A549 (cell line): ENCODE data around the gene KCTD19. TPM values are rescaled to one million over a fixed set of nuclear protein-coding genes. Genes with fewer than 3 reads are reported as not detected.

Source experiments
- ATAC-seq, 2 experiments: fragments of 200-7000 bp in 1 of 2; fragments of >200 bp in 1 of 2; cut with Nextera tagmentation in 1 of 2; cut with Tn5 transposase in 1 of 2; 3 replicates each; pipeline versions ENCODE4 v1.8.0 to v1.9.1; 2018 to 2020; ENCODE audit warnings: mild to moderate bottlenecking in 1 of 2, moderate library complexity in 1 of 2
- CTCF ChIA-PET: fragments of 300-600 bp; sonication (Branson Sonifier 250); formaldehyde crosslinking; extraction: SDS; loops from one replicate; lab custom pipeline; 2021; ENCODE audit warnings: antibody characterized with exemption, inconsistent platforms; lab: Yijun Ruan, JAX
- POLR2A ChIA-PET: fragments of 350-600 bp; formaldehyde crosslinking; extraction: SDS; loops from one replicate; lab custom pipeline; 2021; ENCODE audit warnings: antibody characterized with exemption, inconsistent platforms; lab: Yijun Ruan, JAX
- DNase-seq, 2 experiments: peaks; one replicate each; pipeline versions ENCODE4 v3.0.0 to v3.0.0-alpha.2; 2011 to 2016; ENCODE audit warnings: low read depth in 1 of 2, low spot score in 1 of 2
- FAIRE-seq: peaks from 2 replicates; lab custom pipeline; 2011; peaks lifted over from hg19 to GRCh38; lab: Jason Lieb, UNC
- H3K27ac ChIP-seq, 2 experiments: fragments of >200 bp; sonication (Bioruptor Twin); formaldehyde crosslinking; 3 replicates each; pipeline ENCODE4 v1.5.1; 2016 to 2017
- H3K4me1 ChIP-seq: fragments of >200 bp; sonication (Bioruptor Twin); formaldehyde crosslinking; 3 replicates; pipeline ENCODE4 v1.6.1; 2016
- H3K4me2 ChIP-seq: fragments of >200 bp; sonication (Bioruptor Twin); formaldehyde crosslinking; 3 replicates; pipeline ENCODE4 v1.6.1; 2016
- H3K4me3 ChIP-seq: fragments of >200 bp; sonication (Bioruptor Twin); formaldehyde crosslinking; 3 replicates; pipeline ENCODE4 v1.5.1; 2016
- H3K9me3 ChIP-seq: fragments of >200 bp; sonication (Bioruptor Twin); formaldehyde crosslinking; 3 replicates; pipeline ENCODE4 v1.6.1; 2016
- BHLHE40 ChIP-seq: IDR thresholded peaks from 2 replicates; pipeline ENCODE4 v1.6.1; 2012; ENCODE audit warnings: low read depth, low read length, inconsistent platforms
- CEBPB ChIP-seq, 2 experiments: fragments of >200 bp in 1 of 2; sonication (Bioruptor Twin) in 1 of 2; formaldehyde crosslinking in 1 of 2; IDR thresholded peaks; 2 replicates each; pipeline ENCODE4 v1.6.1; 2012 to 2016
- CHD2 ChIP-seq: fragments of 150-350 bp; IDR thresholded peaks from 2 replicates; pipeline ENCODE4 v1.6.1; 2014; ENCODE audit warnings: low read length; ENCODE audit not compliant: partially characterized antibody
- E2F6 ChIP-seq: IDR thresholded peaks from 2 replicates; pipeline ENCODE4 v1.6.1; 2012; ENCODE audit warnings: low read depth, borderline replicate concordance
- EHMT2 ChIP-seq: fragments of 200-600 bp; sonication (generic); IDR thresholded peaks from 2 replicates; pipeline ENCODE4 v1.6.1; 2016; ENCODE audit warnings: antibody characterized with exemption, low read depth, mild to moderate bottlenecking, moderate library complexity
- FOSL2 ChIP-seq, 2 experiments: fragments of 450-650 bp in 1 of 2; fragments of >200 bp in 1 of 2; sonication (Bioruptor Twin) in 1 of 2; formaldehyde crosslinking; IDR thresholded peaks; 2 replicates each; pipeline versions ENCODE4 v1.5.0 to v1.6.1; 2016 to 2020; ENCODE audit warnings: mild to moderate bottlenecking in 1 of 2, moderate library complexity in 1 of 2
- FOXS1 ChIP-seq: fragments of 250-450 bp; sonication (Bioruptor Pico); IDR thresholded peaks from 2 replicates; pipeline ENCODE4 v1.5.0; 2020; ENCODE audit warnings: mild to moderate bottlenecking, moderate library complexity
- HDAC2 ChIP-seq: fragments of 200-600 bp; sonication (generic); IDR thresholded peaks from 2 replicates; pipeline ENCODE4 v1.6.1; 2016
- HOXA7 ChIP-seq: fragments of 250-450 bp; sonication (Bioruptor Pico); IDR thresholded peaks from 2 replicates; pipeline ENCODE4 v1.5.0; 2020; ENCODE audit warnings: mild to moderate bottlenecking, moderate library complexity
- HOXB13 ChIP-seq: fragments of 250-450 bp; sonication (Bioruptor Pico); IDR thresholded peaks from 2 replicates; pipeline ENCODE4 v1.5.0; 2020; ENCODE audit warnings: low read depth, mild to moderate bottlenecking, moderate library complexity
- MAFK ChIP-seq: fragments of 450-650 bp; IDR thresholded peaks from 2 replicates; pipeline ENCODE4 v1.6.1; 2014; ENCODE audit not compliant: partially characterized antibody
- MAX ChIP-seq: IDR thresholded peaks from 2 replicates; pipeline ENCODE4 v1.6.1; 2012
- MAZ ChIP-seq: fragments of 150-350 bp; IDR thresholded peaks from 2 replicates; pipeline ENCODE4 v1.6.1; 2014; ENCODE audit warnings: antibody characterized with exemption, low read depth, low read length, borderline replicate concordance
- MYC ChIP-seq: IDR thresholded peaks from 2 replicates; pipeline ENCODE4 v1.6.1; 2012; ENCODE audit warnings: mild to moderate bottlenecking, inconsistent platforms, low read length, improper control_type of control experiment, borderline replicate concordance
- NPAS2 ChIP-seq: fragments of 250-450 bp; sonication (Bioruptor Pico); IDR thresholded peaks from 2 replicates; pipeline ENCODE4 v1.8.0; 2022; ENCODE audit warnings: mild to moderate bottlenecking, moderate library complexity, borderline replicate concordance
- NR3C1 ChIP-seq: fragments of >200 bp; sonication (Bioruptor Twin); formaldehyde crosslinking; IDR thresholded peaks from 3 replicates; pipeline ENCODE4 v1.6.1; 2017
- POLR2AphosphoS2 ChIP-seq: conservative IDR thresholded peaks from 2 replicates; pipeline ENCODE4 v1.6.1; 2012; ENCODE audit warnings: low read length, improper control_type of control experiment, inconsistent platforms
- RAD21 ChIP-seq, 2 experiments: fragments of >200 bp in 1 of 2; sonication (Bioruptor Twin) in 1 of 2; formaldehyde crosslinking in 1 of 2; IDR thresholded peaks in 1 of 2; conservative IDR thresholded peaks in 1 of 2; 2 replicates in 1 of 2; 3 replicates in 1 of 2; pipeline ENCODE4 v1.6.1; 2012 to 2018; ENCODE audit warnings: inconsistent platforms in 1 of 2
- RCOR1 ChIP-seq: fragments of 150-350 bp; IDR thresholded peaks from 2 replicates; pipeline ENCODE4 v1.6.1; 2014; ENCODE audit warnings: antibody characterized with exemption, low read length, low read depth
- REST ChIP-seq: fragments of 200-600 bp; sonication (generic); IDR thresholded peaks from 2 replicates; pipeline ENCODE4 v1.6.1; 2016; ENCODE audit warnings: antibody characterized with exemption, mild to moderate bottlenecking, moderate library complexity
- SMC3 ChIP-seq: fragments of >200 bp; sonication (Bioruptor Twin); formaldehyde crosslinking; IDR thresholded peaks from 3 replicates; pipeline ENCODE4 v1.6.1; 2018; ENCODE audit warnings: inconsistent platforms
- SREBF2 ChIP-seq: fragments of 450-650 bp; IDR thresholded peaks from 2 replicates; pipeline ENCODE4 v1.6.1; 2014; ENCODE audit warnings: mild to moderate bottlenecking, moderate library complexity
- TFCP2L1 ChIP-seq: fragments of 250-450 bp; sonication (Bioruptor Pico); IDR thresholded peaks from 2 replicates; pipeline ENCODE4 v1.5.0; 2021; ENCODE audit warnings: mild to moderate bottlenecking
- TP53 ChIP-seq: fragments of 250-450 bp; sonication (Bioruptor Pico); IDR thresholded peaks from 2 replicates; pipeline ENCODE4 v1.5.0; 2021; ENCODE audit warnings: mild to moderate bottlenecking, moderate library complexity
- USF2 ChIP-seq: fragments of 450-650 bp; IDR thresholded peaks from 2 replicates; pipeline ENCODE4 v1.6.1; 2014; ENCODE audit warnings: antibody characterized with exemption
- ZC3H11A ChIP-seq: fragments of 450-650 bp; IDR thresholded peaks from 2 replicates; pipeline ENCODE4 v1.6.1; 2014; ENCODE audit warnings: antibody characterized with exemption, mild to moderate bottlenecking
- ZFP36 ChIP-seq: fragments of 450-650 bp; IDR thresholded peaks from 2 replicates; pipeline ENCODE4 v1.6.1; 2014; ENCODE audit warnings: borderline replicate concordance; ENCODE audit not compliant: partially characterized antibody
- WGBS: methylation state at CpG from one replicate; pipeline ENCODE4 v1.1.6; 2017; ENCODE audit errors: missing lambda C conversion rate; 5-methylcytosine and 5-hydroxymethylcytosine counted together
- polyA plus RNA-seq, 4 experiments: library from polyadenylated mRNA; depleted of rRNA in 3 of 4; stranded (reverse); fragments of >200 nt; fragmentation: RNase III in 1 of 4; extraction: RNeasy Plus Mini Kit Qiagen cat#74134 plus additional on column Dnase treatment in 1 of 4; gene quantifications; 2 replicates in 3 of 4; 3 replicates in 1 of 4; pipeline ENCODE4 v1.2.3, GENCODE V29; 2011 to 2017

KCTD19 gene
- polyA plus RNA-seq, 2 of the 4 experiments (the other 2 are of a cell fraction): 0.57 to 1.1 TPM

GRCh38 chr16:67246081-67246755 is 80.3 kb downstream of the KCTD19 start (continued):
- TF ChIP-seq REST (no peak), FOSL2 (IDR thresholded peaks at IDR 0.05) (no peak), FOSL2 (CRISPR knock-in tag; IDR thresholded peaks at IDR 0.05) (no peak), SMC3 (peak; percentile 30; the same call in 1 of the 3 replicates), ZFP36 (no peak), CEBPB (IDR thresholded peaks at IDR 0.05) (peak in 1 of 2 experiments; percentile 50; a peak in 1 of 4 replicates), BHLHE40 (no peak), MYC (no peak), HOXB13 (CRISPR knock-in tag) (0 out of 2 replicates have a peak, but pooled peaks have one; percentile 46), POLR2AphosphoS2 (no peak), NPAS2 (CRISPR knock-in tag) (no peak), NR3C1 (no peak), FOXS1 (CRISPR knock-in tag) (no peak), E2F6 (peak; percentile 90; the same call in 1 of the 2 replicates), EHMT2 (no peak)

GRCh38 chr16:67245674-67246080 is 80.9 kb downstream of the KCTD19 start:
- CTCF ChIA-PET: interaction anchor here (0.6 to 9.7 kb wide), 18 partner anchors 13 to 269 kb away, joined by 3 to 138 read pairs (median 3); partner anchors contain the start of genes KCTD19, LRRC36, TMEM208 and TPPP3
- H3K4me2 ChIP-seq: peak overlapping the region; percentile 97
- H3K27ac ChIP-seq: peak overlapping the region; percentile 91 to 98
- POLR2A ChIA-PET: interaction anchor here (0.7 to 3.3 kb wide), 7 partner anchors 14 to 48 kb away, joined by 3 to 30 read pairs (median 3); partner anchors contain the start of gene TMEM208
- no peak for DNase-seq
- no peaks in the 10 kb centered on the region for H3K9me3 ChIP-seq
- H3K4me1 ChIP-seq: peaks cover 67% of the 10 kb centered on the region
- 0 out of 2 replicates have a peak, but pooled peaks have one; percentile 1 for TF ChIP-seq ZC3H11A
- no peak for TF ChIP-seq TP53 (CRISPR knock-in tag)
- TF ChIP-seq CEBPB (IDR thresholded peaks at IDR 0.05): no peak
- WGBS: 16% methylated on average over 7 of the region's 8 CpGs
- ATAC-seq: no peak
- FAIRE-seq: no peak
- H3K4me3 ChIP-seq: peak overlapping the region; percentile 74

- Histone ChIP-seq H3K27ac (peak overlapping the region; percentile 91 to 98), H3K4me3 (peak overlapping the region; percentile 74; the same call in 2 of the 3 replicates), H3K9me3 (no peaks in the 10 kb centered on the region), H3K4me2 (peak overlapping the region; percentile 97), H3K4me1 (peaks cover 70% of the 10 kb centered on the region)
- 77% methylated on average over 4 of the region's 4 CpGs for WGBS
- no peak for DNase-seq
- no peak for ATAC-seq
- no peak for FAIRE-seq
- CTCF ChIA-PET: interaction anchor here (0.9 to 9.7 kb wide), 9 partner anchors 12 to 196 kb away, joined by 3 to 138 read pairs (median 5); partner anchors contain the start of gene TMEM208
- POLR2A ChIA-PET: interaction anchor here (2.0 kb wide), 2 partner anchors 18 to 21 kb away, joined by 6 to 12 read pairs; partner anchors contain the start of gene TMEM208
- TF ChIP-seq HOXA7 (CRISPR knock-in tag) (no peak), RCOR1 (no peak), HDAC2 (no peak), CHD2 (no peak), ZFP36 (no peak), MAFK (no peak), MYC (no peak), RAD21 (conservative IDR thresholded peaks at IDR 0.05 in 1 of 2, IDR thresholded peaks at IDR 0.05 in 1 of 2) (no peak), FOXS1 (CRISPR knock-in tag) (no peak), TFCP2L1 (CRISPR knock-in tag) (no peak), MAX (no peak), MAZ (no peak), TP53 (CRISPR knock-in tag) (no peak), SREBF2 (no peak), NPAS2 (CRISPR knock-in tag) (no peak), USF2 (no peak), POLR2AphosphoS2 (no peak)
Observed at GRCh38 chr16:67245186-67245585, 81.4 kb downstream of the KCTD19 start.
